Small intestine (tissue), 7 donors: ENCODE data around the gene PRIM2. TPM values are rescaled to one million over a fixed set of nuclear protein-coding genes. Genes with fewer than 3 reads are reported as not detected.
"Not testable (repeated sequence)": the region's sequence is repeated elsewhere in the genome, so short reads cannot be mapped to it uniquely, and the experiment has no call there.

ENCODE experiments used
- DNase-seq, 2 donors: peaks; one replicate each; pipeline versions ENCODE4 v3.0.0 to v3.0.0-alpha.2; 2013
- FAIRE-seq: peaks from 2 replicates; lab custom pipeline; 2012; peaks lifted over from hg19 to GRCh38; lab: Jason Lieb, UNC
- H3K27ac ChIP-seq, 3 donors: one replicate each; pipeline ENCODE4 v1.5.1; 2013; ENCODE audit warnings: low read length in 2 of 3, mild to moderate bottlenecking in 2 of 3, control low read depth in 1 of 3, inconsistent platforms in 1 of 3, low read depth in 1 of 3, moderate library complexity in 1 of 3
- H3K27me3 ChIP-seq, 3 donors: one replicate each; pipeline ENCODE4 v1.6.1; 2013; ENCODE audit warnings: low read length in 3 of 3, inconsistent platforms in 1 of 3; ENCODE audit not compliant: control insufficient read depth in 3 of 3, insufficient read depth in 3 of 3
- H3K36me3 ChIP-seq, 3 donors: one replicate each; pipeline ENCODE4 v1.6.1; 2013; ENCODE audit warnings: low read length in 3 of 3, inconsistent platforms in 1 of 3, low read depth in 1 of 3, mild to moderate bottlenecking in 1 of 3, moderate library complexity in 1 of 3; ENCODE audit not compliant: control insufficient read depth in 3 of 3, insufficient read depth in 2 of 3
- H3K4me1 ChIP-seq, 3 donors: one replicate each; pipeline ENCODE4 v1.6.1; 2013; ENCODE audit warnings: low read length in 2 of 3, inconsistent platforms in 1 of 3, low read depth in 1 of 3, mild to moderate bottlenecking in 1 of 3, moderate library complexity in 1 of 3; ENCODE audit not compliant: control insufficient read depth in 3 of 3, insufficient read depth in 2 of 3
- H3K4me3 ChIP-seq, 3 donors: one replicate each; pipeline ENCODE4 v1.5.1; 2013; ENCODE audit warnings: low read length in 3 of 3, control low read depth in 1 of 3, inconsistent platforms in 1 of 3, low read depth in 1 of 3, mild to moderate bottlenecking in 1 of 3, moderate library complexity in 1 of 3
- H3K9me3 ChIP-seq, 2 donors: one replicate each; pipeline ENCODE4 v1.6.1; 2013; ENCODE audit warnings: low read depth in 1 of 2, low read length in 1 of 2; ENCODE audit not compliant: control insufficient read depth in 2 of 2, insufficient read depth in 1 of 2
- WGBS, 3 donors: extraction: QIAGEN DNeasy Blood & Tissue Kit; methylation state at CpG; one replicate each; pipeline ENCODE4 v1.1.7; 2013; 5-methylcytosine and 5-hydroxymethylcytosine counted together
- polyA plus RNA-seq, 4 donors: library from polyadenylated mRNA; stranded (reverse) in 3 of 4; unstranded in 1 of 4; fragments of 200-250 nt in 3 of 4; fragments of 120-200 nt in 1 of 4; gene quantifications; one replicate each; pipeline versions ENCODE4 v1.2.1 to v1.2.3, GENCODE V29; 2013
- donor health status: healthy with polysubstance abuse.
- donor health status: control.
- donor health status: control.
- donor health status: Bipolar disorder and iron deficiency.
- donor health status: healthy.

PRIM2 gene
- polyA plus RNA-seq, 4 donors: 2.7 to 9.7 (median 5.9) TPM

- not testable (repeated sequence) for H3K36me3 ChIP-seq, H3K4me3 ChIP-seq, H3K4me1 ChIP-seq, H3K27me3 ChIP-seq, H3K27ac ChIP-seq, DNase-seq, FAIRE-seq, H3K9me3 ChIP-seq
- 84 to 94% (median 89%) methylated on average over 6 of the region's 6 CpGs for WGBS, 3 donors
Observed at GRCh38 chr6:57474862-57475475, 157.5 kb downstream of the PRIM2 start.

- not testable (repeated sequence) for H3K9me3 ChIP-seq, H3K4me1 ChIP-seq, H3K36me3 ChIP-seq, H3K4me3 ChIP-seq, H3K27ac ChIP-seq, FAIRE-seq, H3K27me3 ChIP-seq, DNase-seq
- WGBS, 3 donors: 81 to 95% (median 92%) methylated on average over 2 of the region's 2 CpGs
Observed at GRCh38 chr6:57475656-57476055, 158.2 kb downstream of the PRIM2 start.

- H3K9me3 ChIP-seq, H3K27ac ChIP-seq, H3K27me3 ChIP-seq, H3K36me3 ChIP-seq, H3K4me1 ChIP-seq, DNase-seq, H3K4me3 ChIP-seq, FAIRE-seq: not testable (repeated sequence)
Observed at GRCh38 chr6:57480194-57480593, 162.8 kb downstream of the PRIM2 start.

- H3K4me1 ChIP-seq, H3K4me3 ChIP-seq, DNase-seq, H3K36me3 ChIP-seq, FAIRE-seq, H3K27ac ChIP-seq, H3K9me3 ChIP-seq, H3K27me3 ChIP-seq: not testable (repeated sequence)
- 85 to 94% (median 89%) methylated on average over 1 of the region's 1 CpG for WGBS, 3 donors
Observed at GRCh38 chr6:57481121-57481520, 163.7 kb downstream of the PRIM2 start.

GRCh38 chr6:57482471-57482870 is 165.0 kb downstream of the PRIM2 start:
- not testable (repeated sequence) for H3K4me3 ChIP-seq, H3K9me3 ChIP-seq, H3K27ac ChIP-seq, H3K4me1 ChIP-seq, DNase-seq, H3K36me3 ChIP-seq, H3K27me3 ChIP-seq, FAIRE-seq
- WGBS, 3 donors: 82 to 90% (median 83%) methylated on average over 4 of the region's 4 CpGs

GRCh38 chr6:57486494-57487081 is 169.2 kb downstream of the PRIM2 start:
- H3K4me3 ChIP-seq, H3K36me3 ChIP-seq, H3K9me3 ChIP-seq, H3K27ac ChIP-seq, H3K27me3 ChIP-seq, H3K4me1 ChIP-seq, DNase-seq: not testable (repeated sequence)
- WGBS, 3 donors: 91 to 97% (median 91%) methylated on average over 4 of the region's 4 CpGs
- FAIRE-seq: peak; percentile 49

GRCh38 chr6:57488551-57488950 is 171.1 kb downstream of the PRIM2 start:
- FAIRE-seq, H3K4me1 ChIP-seq, H3K36me3 ChIP-seq, H3K27ac ChIP-seq, DNase-seq, H3K4me3 ChIP-seq, H3K27me3 ChIP-seq, H3K9me3 ChIP-seq: not testable (repeated sequence)
- 79 to 87% (median 84%) methylated on average over 3 of the region's 3 CpGs for WGBS, 3 donors

GRCh38 chr6:57489887-57490286 is 172.5 kb downstream of the PRIM2 start:
- FAIRE-seq, H3K27ac ChIP-seq, H3K4me3 ChIP-seq, H3K36me3 ChIP-seq, H3K9me3 ChIP-seq, H3K27me3 ChIP-seq, DNase-seq, H3K4me1 ChIP-seq: not testable (repeated sequence)

GRCh38 chr6:57491795-57492194 is 174.4 kb downstream of the PRIM2 start:
- H3K27ac ChIP-seq, FAIRE-seq, DNase-seq, H3K4me1 ChIP-seq, H3K36me3 ChIP-seq, H3K9me3 ChIP-seq, H3K4me3 ChIP-seq, H3K27me3 ChIP-seq: not testable (repeated sequence)
- WGBS, 3 donors: 92 to 98% (median 97%) methylated on average over 7 of the region's 7 CpGs
